ENCODE data around the gene FAM219B. TPM values are rescaled to one million over a fixed set of nuclear protein-coding genes. Genes with fewer than 3 reads are reported as not detected.
A peak's percentile ranks its signal among the peaks of the same experiment; 100 is the strongest.
"Not testable (repeated sequence)": the region's sequence is repeated elsewhere in the genome, so short reads cannot be mapped to it uniquely, and the experiment has no call there.

Gene FAM219B
- total RNA-seq, 2 experiments from 2014 or later, result 61.3 to 72.5 TPM

- DNase-seq (no peak), ATAC-seq (no peak)
- CTCF ChIA-PET, result interaction anchor here (1.1 to 4.1 kb wide), 4 partner anchors 12 to 1034 kb away, joined by 3 to 12 read pairs (median 4); no protein-coding TSS in a partner anchor
- Mint-ChIP-seq H3K27me3 (ENCODE audit: low read depth) (no peaks in the 10 kb centered on the region), H3K9me3 (ENCODE audit: insufficient read depth) (no peaks in the 10 kb centered on the region), H3K4me1 (ENCODE audit: low read depth) (peaks cover 44% of the 10 kb centered on the region), H3K4me3 (no peak overlapping the region), H3K36me3 (ENCODE audit: low read depth) (peaks cover 45% of the 10 kb centered on the region), H3K27ac (peak overlapping the region; percentile 60)
- POLR2A ChIA-PET, result interaction anchor here (1.0 kb wide), 1 partner anchor 15 kb away, joined by 3 read pairs; no protein-coding TSS in a partner anchor
Measured at GRCh38 chr15:74933573-74933972, 26.9 kb upstream of the FAM219B start.

- Mint-ChIP-seq H3K4me1 (ENCODE audit: low read depth) (peaks cover 14% of the 10 kb centered on the region), H3K27ac (no peak overlapping the region), H3K27me3 (ENCODE audit: low read depth) (no peaks in the 10 kb centered on the region), H3K9me3 (ENCODE audit: insufficient read depth) (no peaks in the 10 kb centered on the region), H3K36me3 (ENCODE audit: low read depth) (peaks cover 48% of the 10 kb centered on the region), H3K4me3 (no peak overlapping the region)
- POLR2A ChIA-PET, result no interaction called here
- DNase-seq (no peak), ATAC-seq (no peak)
- CTCF ChIA-PET, result no interaction called here
Measured at GRCh38 chr15:74928771-74929198, 22.1 kb upstream of the FAM219B start.

- ATAC-seq, result no peak
- Mint-ChIP-seq H3K36me3 (ENCODE audit: low read depth) (peaks cover 52% of the 10 kb centered on the region), H3K4me3 (no peak overlapping the region), H3K9me3 (ENCODE audit: insufficient read depth) (no peaks in the 10 kb centered on the region), H3K27ac (no peak overlapping the region), H3K4me1 (ENCODE audit: low read depth) (peaks cover 12% of the 10 kb centered on the region), H3K27me3 (ENCODE audit: low read depth) (no peaks in the 10 kb centered on the region)
- no peak for DNase-seq
- ChIA-PET CTCF (interaction anchor here (1.4 kb wide), 1 partner anchor 23 kb away, joined by 3 read pairs; no protein-coding TSS in a partner anchor), POLR2A (no interaction called here)
Measured at GRCh38 chr15:74924525-74924924, 17.9 kb upstream of the FAM219B start.

- ChIA-PET CTCF (interaction anchor here (1.0 to 15.0 kb wide), 7 partner anchors 8 to 120 kb away, joined by 3 to 80 read pairs (median 5); partner anchors contain the start of gene FAM219B), POLR2A (interaction anchor here (1.2 kb wide), 1 partner anchor 14 kb away, joined by 5 read pairs; the partner anchor contains the start of gene FAM219B)
- ATAC-seq, result no peak
- no peaks in the 10 kb centered on the region for H3K9me3 Mint-ChIP-seq (ENCODE audit: insufficient read depth)
- H3K27ac Mint-ChIP-seq, result no peak overlapping the region
- peaks cover 52% of the 10 kb centered on the region for H3K36me3 Mint-ChIP-seq (ENCODE audit: low read depth)
- H3K27me3 Mint-ChIP-seq (ENCODE audit: low read depth), result no peaks in the 10 kb centered on the region
- DNase-seq, result no peak
- H3K4me3 Mint-ChIP-seq, result no peak overlapping the region
- H3K4me1 Mint-ChIP-seq (ENCODE audit: low read depth), result peaks cover 12% of the 10 kb centered on the region
Measured at GRCh38 chr15:74920456-74920855, 13.8 kb upstream of the FAM219B start.

- Mint-ChIP-seq H3K4me3 (no peak overlapping the region), H3K9me3 (ENCODE audit: insufficient read depth) (no peaks in the 10 kb centered on the region), H3K27me3 (ENCODE audit: low read depth) (no peaks in the 10 kb centered on the region), H3K36me3 (ENCODE audit: low read depth) (peaks cover 54% of the 10 kb centered on the region), H3K27ac (no peak overlapping the region), H3K4me1 (ENCODE audit: low read depth) (peaks cover 11% of the 10 kb centered on the region)
- ATAC-seq (no peak), DNase-seq (no peak)
- POLR2A ChIA-PET, result interaction anchor here (1.3 kb wide), 1 partner anchor 11 kb away, joined by 4 read pairs; the partner anchor contains the start of gene FAM219B
- CTCF ChIA-PET, result interaction anchor here (1.9 to 15.0 kb wide), 2 partner anchors 17 to 48 kb away, joined by 4 to 80 read pairs; no protein-coding TSS in a partner anchor
Measured at GRCh38 chr15:74917676-74918075, 11.0 kb upstream of the FAM219B start.

GRCh38 chr15:74913799-74914198, 7.1 kb upstream of the FAM219B start:
- H3K9me3 Mint-ChIP-seq (ENCODE audit: insufficient read depth); H3K27me3 Mint-ChIP-seq (ENCODE audit: low read depth); POLR2A ChIA-PET; H3K4me3 Mint-ChIP-seq; H3K27ac Mint-ChIP-seq; ATAC-seq; H3K4me1 Mint-ChIP-seq (ENCODE audit: low read depth); DNase-seq: not testable (repeated sequence)
- peaks cover 38% of the 10 kb centered on the region for H3K36me3 Mint-ChIP-seq (ENCODE audit: low read depth)
- CTCF ChIA-PET, result interaction anchor here (15.0 kb wide), 1 partner anchor 13 kb away, joined by 80 read pairs; no protein-coding TSS in a partner anchor

- H3K4me1 Mint-ChIP-seq (ENCODE audit: low read depth), result no peaks in the 10 kb centered on the region
- H3K9me3 Mint-ChIP-seq (ENCODE audit: insufficient read depth), result no peaks in the 10 kb centered on the region
- peaks cover 31% of the 10 kb centered on the region for H3K36me3 Mint-ChIP-seq (ENCODE audit: low read depth)
- H3K27me3 Mint-ChIP-seq (ENCODE audit: low read depth), result no peaks in the 10 kb centered on the region
- POLR2A ChIA-PET, result no interaction called here
- DNase-seq (no peak), ATAC-seq (no peak)
- CTCF ChIA-PET, result interaction anchor here (15.0 kb wide), 1 partner anchor 12 kb away, joined by 80 read pairs; no protein-coding TSS in a partner anchor
- no peak overlapping the region for H3K4me3 Mint-ChIP-seq
- H3K27ac Mint-ChIP-seq, result no peak overlapping the region
Measured at GRCh38 chr15:74913041-74913440, 6.4 kb upstream of the FAM219B start.

GRCh38 chr15:74908635-74909034, 2.0 kb upstream of the FAM219B start:
- H3K4me3 Mint-ChIP-seq, result no peak overlapping the region
- H3K27me3 Mint-ChIP-seq (ENCODE audit: low read depth), result no peaks in the 10 kb centered on the region
- ATAC-seq (no peak), DNase-seq (no peak)
- H3K4me1 Mint-ChIP-seq (ENCODE audit: low read depth), result peaks cover 30% of the 10 kb centered on the region
- CTCF ChIA-PET, result interaction anchor here (1.1 to 15.0 kb wide), 4 partner anchors 8 to 121 kb away, joined by 4 to 80 read pairs (median 14); partner anchors contain the start of gene ULK3
- peaks cover 37% of the 10 kb centered on the region for H3K36me3 Mint-ChIP-seq (ENCODE audit: low read depth)
- no peaks in the 10 kb centered on the region for H3K9me3 Mint-ChIP-seq (ENCODE audit: insufficient read depth)
- POLR2A ChIA-PET, result interaction anchor here (0.6 kb wide), 1 partner anchor 10 kb away, joined by 5 read pairs; no protein-coding TSS in a partner anchor
- no peak overlapping the region for H3K27ac Mint-ChIP-seq

- peak overlapping the region; percentile 92 for H3K27ac Mint-ChIP-seq
- no peaks in the 10 kb centered on the region for H3K27me3 Mint-ChIP-seq (ENCODE audit: low read depth)
- ATAC-seq, result no peak
- DNase-seq, result no peak
- POLR2A ChIA-PET, result interaction anchor here (0.6 to 1.7 kb wide), 9 partner anchors 10 to 544 kb away, joined by 3 to 16 read pairs (median 4); partner anchors contain the start of genes RPP25 and SIN3A
- CTCF ChIA-PET, result interaction anchor here (0.6 to 4.3 kb wide), 14 partner anchors 10 to 297 kb away, joined by 3 to 26 read pairs (median 4); partner anchors contain the start of gene ULK3
- peak overlapping the region; percentile 92 for H3K4me3 Mint-ChIP-seq
- H3K4me1 Mint-ChIP-seq (ENCODE audit: low read depth), result peaks cover 32% of the 10 kb centered on the region
- peaks cover 41% of the 10 kb centered on the region for H3K36me3 Mint-ChIP-seq (ENCODE audit: low read depth)
- H3K9me3 Mint-ChIP-seq (ENCODE audit: insufficient read depth), result no peaks in the 10 kb centered on the region
Measured at GRCh38 chr15:74907163-74907870, 666 bp upstream of the FAM219B start.

GRCh38 chr15:74906067-74906449, 593 bp downstream of the FAM219B start:
- peak overlapping the region; percentile 92 for H3K4me3 Mint-ChIP-seq
- peak overlapping the region; percentile 80 for H3K27ac Mint-ChIP-seq
- ATAC-seq (peak; percentile 42), DNase-seq (peak; percentile 50)
- H3K36me3 Mint-ChIP-seq (ENCODE audit: low read depth), result peaks cover 41% of the 10 kb centered on the region
- ChIA-PET POLR2A (interaction anchor here (0.8 to 1.7 kb wide), 12 partner anchors 9 to 128 kb away, joined by 3 to 16 read pairs (median 4); partner anchors contain the start of genes COX5A and RPP25), CTCF (interaction anchor here (0.7 to 4.3 kb wide), 21 partner anchors 9 to 298 kb away, joined by 3 to 26 read pairs (median 4); partner anchors contain the start of genes MPI and ULK3)
- no peaks in the 10 kb centered on the region for H3K9me3 Mint-ChIP-seq (ENCODE audit: insufficient read depth)
- H3K27me3 Mint-ChIP-seq (ENCODE audit: low read depth), result no peaks in the 10 kb centered on the region
- peaks cover 45% of the 10 kb centered on the region for H3K4me1 Mint-ChIP-seq (ENCODE audit: low read depth)

GRCh38 chr15:74904190-74904805, 2.4 kb downstream of the FAM219B start:
- H3K4me3 Mint-ChIP-seq, result peak overlapping the region; percentile 92
- no peak overlapping the region for H3K27ac Mint-ChIP-seq
- H3K4me1 Mint-ChIP-seq (ENCODE audit: low read depth), result peaks cover 51% of the 10 kb centered on the region
- no peak for DNase-seq
- CTCF ChIA-PET, result interaction anchor here (0.6 to 6.8 kb wide), 12 partner anchors 11 to 271 kb away, joined by 3 to 82 read pairs (median 7); partner anchors contain the start of genes CSK and ULK3
- POLR2A ChIA-PET, result interaction anchor here (1.4 to 3.1 kb wide), 2 partner anchors 31 to 34 kb away, joined by 4 to 18 read pairs; partner anchors contain the start of gene SCAMP2
- H3K9me3 Mint-ChIP-seq (ENCODE audit: insufficient read depth), result no peaks in the 10 kb centered on the region
- no peaks in the 10 kb centered on the region for H3K27me3 Mint-ChIP-seq (ENCODE audit: low read depth)
- ATAC-seq, result no peak
- peaks cover 54% of the 10 kb centered on the region for H3K36me3 Mint-ChIP-seq (ENCODE audit: low read depth)

Measured in activated CD8-positive, alpha-beta T cell treated with anti-CD3 and anti-CD28 coated beads, Interleukin-2, amount 10 ng/mL, durations not matched to agents 7 days and 5 days (primary cell).